DOHH2 (cell line): ENCODE measurements around the gene LRTM1.

ENCODE experiments used
- H3F3A ChIP-seq: fragments of 200-600 bp; sonication (generic), shearing (Covaris generic); 2 replicates; pipeline ENCODE4 v1.6.0; 2016; ENCODE audit warnings: antibody characterized with exemption, mild to moderate bottlenecking; ENCODE audit not compliant: control insufficient read depth, insufficient read depth
- H3K27ac ChIP-seq: fragments of 200-600 bp; sonication (generic); 2 replicates; pipeline ENCODE4 v1.5.1; 2014; ENCODE audit warnings: low read depth, mild to moderate bottlenecking, low read length, moderate library complexity
- H3K27me3 ChIP-seq: fragments of 200-600 bp; sonication (generic); 2 replicates; pipeline ENCODE4 v1.6.1; 2014; ENCODE audit warnings: mild to moderate bottlenecking, low read length, mixed read lengths; ENCODE audit not compliant: control insufficient read depth
- H3K36me3 ChIP-seq: fragments of 200-600 bp; sonication (generic); 2 replicates; pipeline ENCODE4 v1.6.1; 2014; ENCODE audit warnings: mild to moderate bottlenecking, low read length, moderate library complexity, mixed read lengths; ENCODE audit not compliant: control insufficient read depth
- H3K4me1 ChIP-seq: fragments of 200-600 bp; sonication (generic); 2 replicates; pipeline ENCODE4 v1.6.1; 2014; ENCODE audit warnings: mild to moderate bottlenecking, low read length, mixed read lengths; ENCODE audit not compliant: control insufficient read depth
- H3K4me2 ChIP-seq: fragments of 200-600 bp; sonication (generic); 2 replicates; pipeline ENCODE4 v1.6.0; 2014; ENCODE audit warnings: mild to moderate bottlenecking, low read length, moderate library complexity
- H3K4me3 ChIP-seq: fragments of 200-600 bp; sonication (generic); 2 replicates; pipeline ENCODE4 v1.5.1; 2014; ENCODE audit warnings: mild to moderate bottlenecking, low read length, mixed read lengths
- H3K79me2 ChIP-seq: fragments of 200-600 bp; sonication (generic); 2 replicates; pipeline ENCODE4 v1.6.1; 2014; ENCODE audit warnings: mild to moderate bottlenecking, low read length, mixed read lengths; ENCODE audit not compliant: control insufficient read depth
- H3K9me2 ChIP-seq: fragments of 200-600 bp; sonication (generic); replicated peaks from 2 replicates; pipeline ENCODE4 v1.6.1; 2014; ENCODE audit warnings: mild to moderate bottlenecking, low read length, mixed read lengths; ENCODE audit not compliant: control insufficient read depth
- H3K9me3 ChIP-seq: fragments of 200-600 bp; sonication (generic); 2 replicates; pipeline ENCODE4 v1.6.1; 2014; ENCODE audit warnings: antibody characterized with exemption, low read length, mixed read lengths; ENCODE audit not compliant: control insufficient read depth, insufficient read depth
- H4K20me1 ChIP-seq: fragments of 200-600 bp; sonication (generic); 2 replicates; pipeline ENCODE4 v1.6.0; 2014; ENCODE audit warnings: low read depth, mild to moderate bottlenecking, antibody characterized with exemption, low read length, moderate library complexity; ENCODE audit not compliant: control insufficient read depth, insufficient read depth
- CTCF ChIP-seq: fragments of 200-600 bp; sonication (generic); IDR thresholded peaks from one replicate; pipeline ENCODE4 v1.5.1; 2014; ENCODE audit warnings: antibody characterized with exemption, mild to moderate bottlenecking, low read depth, low read length; ENCODE audit not compliant: poor library complexity, severe bottlenecking
- EZH2phosphoT487 ChIP-seq: fragments of 200-600 bp; sonication (generic); IDR thresholded peaks from 2 replicates; pipeline ENCODE4 v1.6.1; 2017; ENCODE audit warnings: borderline replicate concordance, mild to moderate bottlenecking, antibody characterized with exemption, low read length, moderate library complexity, mixed read lengths

The LRTM1 gene

DNA sequence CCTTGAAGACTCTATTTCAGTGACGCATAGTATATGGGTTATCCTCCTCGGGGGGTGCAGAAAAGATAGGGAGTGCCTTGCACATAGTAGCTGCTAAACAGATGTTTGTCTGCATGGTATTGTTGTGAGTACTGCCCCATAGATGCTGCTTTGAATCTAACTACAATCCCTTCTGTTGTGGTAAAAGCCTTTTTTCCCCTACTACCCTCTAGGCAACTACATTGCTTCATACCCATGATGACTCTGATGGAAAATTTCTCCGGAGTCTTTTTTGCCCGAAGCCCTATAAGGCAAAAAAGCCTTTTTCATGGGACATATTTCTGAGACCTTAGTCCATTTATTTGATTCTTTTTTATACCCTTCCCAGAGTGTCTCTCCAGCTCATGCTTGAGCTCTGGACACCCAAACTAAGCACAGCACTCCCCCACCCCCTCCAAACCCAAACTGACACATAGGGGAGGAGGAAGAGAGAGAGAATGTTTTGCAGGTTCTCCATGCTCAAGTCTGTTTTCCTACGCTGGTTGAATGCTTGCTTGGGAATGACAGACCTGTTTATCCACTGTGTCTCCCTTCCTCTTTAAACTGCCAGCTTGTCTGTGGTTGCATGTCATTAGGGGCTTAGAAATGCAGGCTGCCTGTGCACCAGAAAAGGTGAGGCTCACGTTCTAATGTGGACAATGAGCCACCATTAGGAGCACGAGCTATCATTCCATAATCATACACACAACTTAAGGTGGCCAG lies 52.9 kb downstream of the LRTM1 start:
- Histone ChIP-seq H3K9me3 (no peaks in the 10 kb centered on the region), H3K4me3 (no peak overlapping the region), H3K79me2 (no peaks in the 10 kb centered on the region), H3K36me3 (no peaks in the 10 kb centered on the region), H3K4me1 (no peaks in the 10 kb centered on the region), H4K20me1 (no peaks in the 10 kb centered on the region), H3K9me2 (no peaks in the 10 kb centered on the region), H3K27me3 (no peaks in the 10 kb centered on the region), H3K4me2 (no peak overlapping the region), H3F3A (no peaks in the 10 kb centered on the region), H3K27ac (no peak overlapping the region)
- TF ChIP-seq EZH2phosphoT487 (no peak), CTCF (no peak)

DNA sequence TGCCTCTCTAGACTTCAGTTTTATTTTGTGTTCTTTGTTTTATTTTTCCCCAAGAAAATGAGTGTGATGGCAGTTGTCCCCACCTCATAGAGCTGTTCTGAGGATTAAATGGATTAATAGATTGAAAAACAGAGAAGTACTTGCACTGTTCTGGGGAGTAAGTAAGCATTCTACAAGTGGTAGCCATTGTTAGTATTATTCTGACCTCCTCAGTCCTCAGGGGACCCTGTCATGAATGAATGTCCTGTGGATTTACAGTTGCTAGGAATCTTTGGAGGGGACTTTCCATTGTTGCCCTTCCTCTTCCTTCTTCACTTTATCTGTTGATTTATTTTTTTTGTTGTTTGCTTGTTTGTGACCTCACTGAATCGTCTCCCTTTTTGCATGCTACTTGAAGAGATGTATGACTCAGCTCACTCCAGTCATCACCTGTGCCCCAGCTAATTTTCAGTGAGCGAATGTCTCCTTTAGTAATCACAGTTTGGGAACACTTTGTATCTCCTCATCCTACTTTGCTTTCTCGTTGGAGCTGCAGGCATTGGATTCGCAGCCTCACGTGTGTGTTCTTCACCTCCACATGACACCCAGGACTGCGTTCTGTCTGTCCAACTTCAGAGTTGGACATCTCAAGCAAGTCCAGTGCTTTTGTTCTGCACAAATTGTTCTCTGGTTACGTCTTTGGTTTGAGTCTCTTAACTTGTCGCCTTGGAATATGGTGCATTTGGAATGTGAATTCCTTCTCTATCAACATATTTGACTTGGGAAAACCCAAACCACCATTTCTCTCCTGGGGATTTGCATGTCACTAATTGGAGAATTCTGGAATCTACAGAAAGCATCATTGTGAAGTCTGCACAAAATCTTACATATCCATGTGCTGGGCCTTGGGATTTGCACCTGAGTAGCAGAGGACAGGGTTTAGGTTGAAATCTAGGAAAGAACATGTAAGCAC lies 54.5 kb downstream of the LRTM1 start:
- no peak overlapping the region for H3K4me2 ChIP-seq

GRCh38 chr3:54871867-54872266 lies 56.0 kb downstream of the LRTM1 start:
- TF ChIP-seq CTCF: no peak
- Histone ChIP-seq H3K9me2 (no peaks in the 10 kb centered on the region), H3K27me3 (no peaks in the 10 kb centered on the region), H3K27ac (no peak overlapping the region), H3F3A (no peaks in the 10 kb centered on the region), H3K36me3 (no peaks in the 10 kb centered on the region), H3K4me1 (no peaks in the 10 kb centered on the region), H4K20me1 (no peaks in the 10 kb centered on the region), H3K9me3 (no peaks in the 10 kb centered on the region), H3K4me2 (no peak overlapping the region), H3K79me2 (no peaks in the 10 kb centered on the region), H3K4me3 (no peak overlapping the region)

More for the DNA sequence above, 54.5 kb downstream of the LRTM1 start:
- Histone ChIP-seq H3K4me1 (no peaks in the 10 kb centered on the region), H3K9me3 (no peaks in the 10 kb centered on the region), H3K79me2 (no peaks in the 10 kb centered on the region), H3K9me2 (no peaks in the 10 kb centered on the region), H3K27ac (no peak overlapping the region), H4K20me1 (no peaks in the 10 kb centered on the region), H3K27me3 (no peaks in the 10 kb centered on the region), H3K36me3 (no peaks in the 10 kb centered on the region), H3K4me3 (no peak overlapping the region), H3F3A (no peaks in the 10 kb centered on the region)
- TF ChIP-seq EZH2phosphoT487 (no peak), CTCF (no peak)
